HG03066 (cell line): ENCODE measurements around the gene TMED10.

Source experiments
- ATAC-seq: cut with Tn5 transposase; IDR thresholded peaks from one replicate; pipeline ENCODE4 v1.9.1; 2021; ENCODE audit warnings: low read depth; ENCODE audit not compliant: unreplicated experiment

The TMED10 gene

DNA sequence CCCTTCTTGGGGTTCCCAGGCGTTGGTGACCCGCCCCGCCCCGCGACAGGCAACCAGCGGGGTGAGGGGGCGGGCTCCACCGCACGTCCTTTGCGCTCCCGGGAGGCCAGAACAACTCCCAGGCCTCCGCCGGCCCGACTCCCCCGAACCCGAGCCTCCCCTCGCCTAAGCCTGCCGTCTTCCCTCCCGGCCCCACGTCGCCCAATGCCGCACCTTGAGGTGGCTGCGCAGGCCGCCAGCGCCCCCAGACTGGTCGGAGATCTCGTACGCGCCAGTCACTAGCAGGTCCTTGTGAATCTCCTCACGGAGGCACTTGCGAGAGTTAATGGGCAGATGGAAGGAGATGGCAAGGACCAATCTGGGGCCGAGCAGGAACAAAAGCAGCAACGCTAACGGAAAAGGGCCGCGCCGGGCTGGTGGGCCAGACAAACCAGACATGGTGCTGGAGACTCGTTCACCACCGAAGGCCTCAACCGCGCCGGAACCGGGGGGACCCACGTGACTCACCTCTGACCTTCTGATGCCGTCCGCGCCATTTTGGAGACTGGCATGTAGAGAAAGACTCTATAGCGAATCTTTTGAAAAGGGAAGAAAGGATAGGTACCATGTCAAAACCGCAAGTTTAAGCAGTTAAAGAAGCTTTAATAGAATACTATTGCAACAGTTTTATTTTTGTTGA is at the start of gene TMED10:
TMED10 (minus strand) TSS at position 471 of the 679 bp plus-strand sequence; CDS start at position 438, 33 bp downstream.
- ATAC-seq, result peak; percentile 65

DNA sequence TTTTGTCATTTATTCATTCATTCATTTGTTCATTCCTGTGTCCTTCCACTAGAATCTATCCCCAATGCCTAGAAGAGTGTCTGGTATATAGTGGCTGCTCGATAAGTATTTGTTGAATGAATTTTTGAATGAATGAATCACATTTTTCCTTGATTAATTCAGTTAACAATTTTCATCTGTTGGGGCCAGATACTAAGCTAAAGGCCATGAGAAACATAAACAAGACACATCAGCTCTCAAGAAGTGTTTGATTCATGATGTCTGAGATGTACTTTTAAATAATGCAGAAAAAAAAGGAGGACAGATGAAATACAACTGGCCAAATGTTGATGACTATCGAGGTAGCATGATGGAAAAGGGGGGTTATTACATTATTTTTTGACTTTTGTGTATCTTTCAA is 48.1 kb upstream of the TMED10 start:
- no peak for ATAC-seq

GRCh38 chr14:75223664-75224154 is 47.3 kb upstream of the TMED10 start:
- no peak for ATAC-seq

DNA sequence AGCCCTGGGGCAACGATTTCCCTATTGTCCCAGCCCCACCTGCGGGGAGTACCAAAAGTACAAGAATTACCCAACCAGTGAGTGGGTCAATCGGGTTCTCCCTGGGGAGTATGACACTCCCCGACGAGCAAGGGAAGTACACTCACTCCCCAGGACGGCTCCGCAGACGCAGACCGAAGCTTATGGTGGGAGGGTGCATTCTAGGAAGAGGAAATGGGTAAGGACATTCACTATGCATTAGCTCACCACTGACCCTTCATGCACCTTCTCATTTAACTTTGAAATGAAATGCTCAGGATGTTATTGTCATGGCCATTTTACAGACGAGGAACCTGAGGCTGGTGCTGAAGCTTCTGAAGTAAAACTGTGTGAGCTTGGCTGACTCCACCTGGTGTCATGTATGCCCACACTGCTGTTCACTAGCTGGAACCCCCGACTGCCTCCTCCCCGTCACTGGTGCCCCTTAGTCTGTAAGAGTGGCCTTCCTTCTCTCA is 45.8 kb upstream of the TMED10 start:
- no peak for ATAC-seq

DNA sequence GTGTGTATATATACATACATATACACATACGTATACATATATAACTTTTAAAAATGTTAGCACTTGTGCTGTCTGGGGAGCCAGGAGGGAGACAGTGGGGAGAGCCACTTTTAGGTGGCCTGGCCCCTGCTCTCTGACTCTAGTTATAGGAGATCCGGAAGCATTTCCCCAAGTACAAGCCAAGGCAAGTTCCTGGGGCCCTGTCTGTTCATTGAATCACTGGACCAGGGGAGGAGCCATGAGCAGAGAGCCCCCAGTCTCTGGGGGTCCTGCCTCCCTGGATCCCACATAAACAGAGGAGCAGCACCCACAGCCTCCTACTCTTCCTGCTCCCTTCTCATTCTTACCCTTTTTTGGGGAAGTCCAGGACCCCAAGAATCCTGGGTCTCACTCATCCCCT is 45.4 kb upstream of the TMED10 start:
- no peak for ATAC-seq

GRCh38 chr14:75220156-75220555 is 43.7 kb upstream of the TMED10 start:
- ATAC-seq, result no peak

DNA sequence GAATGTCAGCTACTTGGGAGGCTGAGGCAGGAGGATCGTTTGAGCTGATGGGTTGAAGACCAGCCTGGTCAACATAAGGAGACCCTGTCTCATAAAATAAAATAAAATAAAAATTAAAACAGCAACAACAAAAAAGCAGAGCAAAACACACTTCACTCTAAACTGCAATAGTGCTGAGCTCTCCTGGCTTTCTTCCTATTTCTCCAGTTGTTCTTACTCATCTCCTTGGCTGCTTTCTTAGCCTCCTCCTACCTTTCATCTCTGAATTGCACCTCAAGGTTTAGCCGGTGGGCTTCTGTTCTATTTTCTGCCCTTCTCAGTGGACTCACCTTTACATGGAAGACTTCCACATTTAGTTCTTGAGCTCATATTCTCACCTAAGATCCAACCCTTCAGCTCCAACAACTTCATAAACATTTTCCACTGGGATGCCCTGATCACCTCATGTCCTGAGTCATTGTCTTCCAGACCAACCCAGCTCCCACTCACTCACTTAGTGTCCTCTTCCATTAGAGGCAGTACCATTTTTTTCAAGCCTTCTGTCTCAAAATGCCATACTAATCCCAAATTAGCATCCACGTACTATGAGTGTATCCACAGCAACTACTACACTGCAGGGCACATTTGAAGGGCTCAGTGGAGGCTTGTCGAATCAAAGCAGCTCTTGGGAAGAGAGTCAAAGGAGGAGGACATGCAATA is 41.2 kb upstream of the TMED10 start:
- no peak for ATAC-seq

GRCh38 chr14:75216427-75217006 is 40.1 kb upstream of the TMED10 start:
- no peak for ATAC-seq

DNA sequence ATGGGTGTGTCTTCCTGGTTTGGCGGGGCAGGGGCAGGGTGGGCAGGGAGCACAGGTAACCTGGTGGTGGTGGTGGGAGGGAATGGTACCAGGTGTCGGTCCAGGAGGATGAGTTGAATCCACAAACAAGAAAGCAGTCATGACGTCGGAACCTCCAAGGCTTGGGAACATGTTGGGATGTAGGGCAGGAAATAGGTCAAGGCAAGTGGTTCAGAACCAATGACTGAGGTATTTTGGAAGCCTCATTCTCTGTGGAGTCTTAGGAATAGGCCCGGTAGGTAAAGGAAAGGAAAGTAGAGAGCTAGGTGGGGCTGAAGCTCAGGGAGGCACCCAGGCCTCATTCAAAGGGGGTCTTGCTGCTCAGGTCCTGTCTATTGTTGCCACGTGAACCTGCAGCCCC is 39.1 kb upstream of the TMED10 start:
- ATAC-seq, result no peak

DNA sequence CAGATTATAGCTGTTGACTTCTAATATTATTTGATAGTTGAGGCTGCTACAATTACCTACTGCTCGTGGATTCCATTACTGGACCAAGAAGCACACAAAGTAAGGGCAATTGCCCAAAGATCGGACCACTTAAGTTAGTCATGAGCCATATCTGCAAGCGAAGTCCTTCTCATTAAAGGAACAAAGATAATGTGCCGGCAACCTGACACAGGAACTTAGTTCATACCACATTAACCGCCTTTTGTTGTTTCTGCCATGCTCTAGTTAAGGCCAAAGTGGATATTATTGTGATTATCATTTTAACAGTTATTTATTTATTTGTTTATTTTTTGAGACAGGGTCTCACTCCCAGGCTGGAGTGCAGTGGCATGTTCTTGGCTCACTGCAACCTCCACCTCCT is 38.1 kb upstream of the TMED10 start:
- ATAC-seq, result no peak

GRCh38 chr14:75213172-75213571 is 36.8 kb upstream of the TMED10 start:
- ATAC-seq, result no peak

DNA sequence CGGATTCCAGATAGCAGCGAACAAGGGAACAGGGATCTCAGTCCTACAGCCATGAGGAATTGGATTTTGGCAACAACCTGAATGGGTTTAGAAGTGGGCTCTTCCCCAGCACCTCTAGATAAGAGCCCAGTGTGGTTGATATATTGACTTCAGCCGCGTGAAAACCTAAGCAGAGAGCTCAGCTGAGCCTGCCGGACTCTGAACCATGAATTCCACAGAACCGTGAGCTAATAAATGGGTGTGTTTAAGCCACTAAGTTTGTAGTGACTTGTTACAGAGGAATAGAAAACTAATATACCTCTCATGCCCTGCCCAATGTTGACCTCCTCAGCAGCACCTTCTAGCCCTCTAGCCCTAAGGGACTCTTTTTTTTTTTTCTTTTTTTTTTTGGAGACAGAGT is 32.4 kb upstream of the TMED10 start:
- ATAC-seq, result no peak

- ATAC-seq, result no peak
Observed at GRCh38 chr14:75206190-75206589, 29.8 kb upstream of the TMED10 start.

DNA sequence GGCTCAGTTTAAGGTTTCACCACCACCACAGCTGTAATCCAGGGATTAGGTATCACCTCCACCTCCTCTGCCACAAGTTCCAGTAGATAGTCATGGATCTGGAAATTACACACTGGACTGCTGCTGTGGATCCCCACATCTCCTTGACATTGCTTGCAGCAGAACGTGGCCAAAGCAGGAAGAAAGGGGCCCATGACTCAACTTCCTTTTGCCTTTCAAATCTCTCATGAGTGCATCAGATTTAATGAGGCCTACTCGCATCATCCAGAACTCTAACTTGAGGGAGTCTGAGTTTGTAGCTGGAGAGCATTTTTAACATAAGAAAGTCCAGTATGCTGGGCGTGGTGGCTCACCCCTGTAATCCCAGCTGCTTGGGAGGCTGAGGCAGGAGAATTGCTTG is 29.2 kb upstream of the TMED10 start:
- ATAC-seq, result no peak

GRCh38 chr14:75204116-75204515 is 27.7 kb upstream of the TMED10 start:
- no peak for ATAC-seq

GRCh38 chr14:75202657-75203056 is 26.2 kb upstream of the TMED10 start:
- no peak for ATAC-seq

DNA sequence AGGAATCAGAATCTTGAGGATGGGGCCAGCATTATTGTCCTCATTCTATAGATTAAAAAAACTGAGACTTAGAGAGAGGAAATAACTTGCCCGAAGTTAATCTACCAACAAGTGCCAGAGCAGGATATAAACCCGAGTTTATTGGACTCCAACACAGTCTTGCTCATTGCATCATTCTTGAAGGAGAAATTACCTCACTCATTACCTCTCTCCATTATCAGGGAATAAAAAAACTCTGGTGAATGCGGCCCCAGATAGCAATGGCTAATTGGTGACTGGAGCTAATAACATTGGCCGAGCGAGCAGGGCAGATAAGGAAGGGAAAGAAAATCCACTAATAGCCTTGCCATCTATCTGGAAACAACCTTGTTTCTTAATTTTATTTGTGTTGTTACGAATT is 24.7 kb upstream of the TMED10 start:
- ATAC-seq, result no peak

GRCh38 chr14:75200451-75200850 is 24.0 kb upstream of the TMED10 start:
- no peak for ATAC-seq

GRCh38 chr14:75198291-75198933 is 22.0 kb upstream of the TMED10 start:
- no peak for ATAC-seq

DNA sequence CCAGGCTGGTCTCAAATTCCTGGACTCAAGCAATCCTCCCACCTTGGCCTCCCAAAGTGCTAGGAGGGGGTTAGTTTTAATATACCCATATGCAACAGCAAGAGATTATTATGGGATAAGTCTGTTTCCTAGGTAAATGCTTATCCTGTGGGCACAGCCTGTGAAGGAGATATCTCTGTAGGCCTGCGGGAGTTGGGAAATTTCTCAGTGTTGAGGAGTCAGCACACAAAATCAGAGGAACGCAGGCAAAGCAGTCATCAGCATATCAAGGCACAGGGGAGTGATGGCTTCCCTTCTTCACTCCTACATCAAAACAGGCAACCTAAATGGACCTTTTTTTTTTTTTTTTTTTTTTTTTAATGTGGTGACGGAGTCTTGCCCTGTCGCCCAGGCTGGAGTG is 20.9 kb upstream of the TMED10 start:
- no peak for ATAC-seq

GRCh38 chr14:75196468-75196867 is 20.1 kb upstream of the TMED10 start:
- no peak for ATAC-seq
